ENCODE data around the gene ATP8A2. TPM values are rescaled to one million over a fixed set of nuclear protein-coding genes. Genes with fewer than 3 reads are reported as not detected.

The ATP8A2 gene
- total and polyA plus RNA-seq, 2 of the 8 experiments (the other 6 are each of a cell fraction or from before 2014, with no cell fraction given) = 2.4 to 8.3 TPM

GRCh38 chr13:25762281-25762680, 390.5 kb downstream of the ATP8A2 start:
- H3K4me1 ChIP-seq (replicated peaks in 1 of 4; ENCODE audit: control insufficient read depth in 3 of 4, insufficient read depth in 4 of 4, low read length in 3 of 4) = peaks cover 2 to 6% (median 4%) of the 10 kb centered on the region in 4 experiments
- no peak overlapping the region for H3K4me2 ChIP-seq (ENCODE audit: insufficient read depth in 1 of 2, low read depth in 2 of 2, low read length in 2 of 2)
- no peak overlapping the region for H3K14ac ChIP-seq (ENCODE audit: insufficient read length)
- H3K23me2 ChIP-seq (ENCODE audit: low read depth, low read length) = no peaks in the 10 kb centered on the region
- H2BK5ac ChIP-seq (ENCODE audit: low read depth, low read length) = no peak overlapping the region
- DNase-seq (ENCODE audit: low read depth in 1 of 2, low spot score in 2 of 2) = no peak
- ChIA-PET CTCF (ENCODE audit: partially characterized antibody) (interaction anchor here (1.1 kb wide), 1 partner anchor 90 kb away, joined by 3 read pairs; no protein-coding TSS in a partner anchor), POLR2A (ENCODE audit: partially characterized antibody) (no interaction called here)
- no peak overlapping the region for H3K27ac ChIP-seq (ENCODE audit: low read depth, low read length)
- no peaks in the 10 kb centered on the region for H3K79me2 ChIP-seq (ENCODE audit: control insufficient read depth in 1 of 2, insufficient read depth in 2 of 2, low read length in 2 of 2)
- WGBS, 2 experiments (ENCODE audit: extremely low coverage in 1 of 2, insufficient coverage in 1 of 2, insufficient read length in 1 of 2, insufficient replicate concordance in 2 of 2, low coverage in 1 of 2, low lambda C conversion rate in 2 of 2, missing lambda C conversion rate in 1 of 2) = 89% methylated on average over 2 of the region's 2 CpGs; no CpG with 5 or more reads in 1 of the 2 experiments
- no peak overlapping the region for H3K56ac ChIP-seq (replicated peaks; ENCODE audit: insufficient read length, low read depth, low read length)
- no peak overlapping the region for H2AK5ac ChIP-seq (ENCODE audit: low read depth, low read length)
- H4K91ac ChIP-seq (replicated peaks; ENCODE audit: insufficient read length, low read length) = no peak overlapping the region
- H3K4ac ChIP-seq (replicated peaks; ENCODE audit: insufficient read length, low read depth, low read length) = no peak overlapping the region
- no peak overlapping the region for H3K18ac ChIP-seq (ENCODE audit: extremely low read depth, low read length)
- H3K23ac ChIP-seq (ENCODE audit: insufficient read length) = no peak overlapping the region
- H2BK12ac ChIP-seq (ENCODE audit: low read depth, low read length) = no peak overlapping the region
- H3K36me3 ChIP-seq (ENCODE audit: control insufficient read depth in 2 of 4, insufficient read depth in 4 of 4, low read length in 3 of 4) = no peaks in the 10 kb centered on the region
- H2BK15ac ChIP-seq (ENCODE audit: low read length) = no peak overlapping the region
- H3K79me1 ChIP-seq (ENCODE audit: low read depth, low read length) = no peaks in the 10 kb centered on the region
- H4K8ac ChIP-seq (ENCODE audit: extremely low read depth, insufficient read depth, low read length) = no peak overlapping the region
- no peak overlapping the region for H2BK20ac ChIP-seq (ENCODE audit: low read length)
- H4K5ac ChIP-seq (ENCODE audit: insufficient read length, low read depth, low read length) = no peak overlapping the region
- no peak for TF ChIP-seq BRCA1 (IDR thresholded peaks at IDR 0.05; ENCODE audit: low read depth, low read length)
- no peak for TF ChIP-seq SIN3A (conservative IDR thresholded peaks at IDR 0.05 in 1 of 2, IDR thresholded peaks at IDR 0.05 in 1 of 2; ENCODE audit: low read depth in 1 of 2, low read length in 2 of 2)
- TF ChIP-seq SUZ12 (IDR thresholded peaks at IDR 0.05; ENCODE audit: low read length) = no peak
- no peak for TF ChIP-seq NANOG (IDR thresholded peaks at IDR 0.05; ENCODE audit: insufficient read depth, low read depth, low read length, poor library complexity, severe bottlenecking)
- TF ChIP-seq KDM1A (IDR thresholded peaks at IDR 0.05; ENCODE audit: borderline replicate concordance, low read length) = no peak
- no peak for TF ChIP-seq GTF2F1 (IDR thresholded peaks at IDR 0.05; ENCODE audit: borderline replicate concordance, low read depth, low read length)
- TF ChIP-seq SRF (IDR thresholded peaks at IDR 0.05; ENCODE audit: low read depth, low read length) = no peak
- TF ChIP-seq TEAD4 (IDR thresholded peaks at IDR 0.05; ENCODE audit: low read depth, low read length) = no peak
- TF ChIP-seq MAFK (IDR thresholded peaks at IDR 0.05; ENCODE audit: low read depth, low read length) = no peak
- no peak for TF ChIP-seq SIRT6 (IDR thresholded peaks at IDR 0.05; ENCODE audit: low read length)
- TF ChIP-seq TBP (IDR thresholded peaks at IDR 0.05; ENCODE audit: low read depth, low read length) = no peak
- no peak for TF ChIP-seq HDAC2 (IDR thresholded peaks at IDR 0.05; ENCODE audit: borderline replicate concordance in 1 of 2, low read depth in 2 of 2, low read length in 2 of 2)
- TF ChIP-seq CTBP2 (IDR thresholded peaks at IDR 0.05; ENCODE audit: borderline replicate concordance, insufficient read depth, insufficient read length, low read length) = no peak
- no peak for TF ChIP-seq SP4 (IDR thresholded peaks at IDR 0.05; ENCODE audit: low read length)
- TF ChIP-seq POLR2AphosphoS5 (IDR thresholded peaks at IDR 0.05; ENCODE audit: low read depth, low read length) = no peak
- H3K9me3 ChIP-seq (ENCODE audit: insufficient read depth in 2 of 2, low read depth in 1 of 2, low read length in 1 of 2) = peaks cover 0 to 2% of the 10 kb centered on the region in 2 experiments; a peak in 1 of 4 replicates
- no peak overlapping the region for H2AFZ ChIP-seq (ENCODE audit: low read length)
- H3K4me3 ChIP-seq (ENCODE audit: extremely low read depth in 1 of 4, insufficient read depth in 2 of 4, low read depth in 3 of 4, low read length in 4 of 4) = no peak overlapping the region
- peaks cover 0 to 2% (median 0%) of the 10 kb centered on the region in 4 experiments; a peak in 1 of 7 replicates for H3K27me3 ChIP-seq (replicated peaks in 1 of 4; ENCODE audit: control insufficient read depth in 3 of 4, extremely low read depth in 1 of 4, insufficient read depth in 3 of 4, low read length in 3 of 4)
- H4K20me1 ChIP-seq (replicated peaks in 1 of 2; ENCODE audit: control insufficient read depth in 1 of 2, insufficient read depth in 2 of 2, low read length in 2 of 2) = no peaks in the 10 kb centered on the region
- no peak for FAIRE-seq
- H2BK120ac ChIP-seq (replicated peaks; ENCODE audit: low read depth, low read length) = no peak overlapping the region
- no peak overlapping the region for H3K9ac ChIP-seq (replicated peaks in 1 of 4; ENCODE audit: extremely low read depth in 1 of 4, low read depth in 3 of 4, low read length in 3 of 4)

Measured in H1 (cell line).